Astrocyte (in vitro differentiated cells and primary cell): ENCODE results near the gene PEX16. TPM values are rescaled to one million over a fixed set of nuclear protein-coding genes. Genes with fewer than 3 reads are reported as not detected.

ENCODE experiments used
- DNase-seq: peaks from one replicate; pipeline ENCODE4 v3.0.0-alpha.2; 2010; ENCODE audit warnings: low read depth
- FAIRE-seq: peaks from 2 replicates; lab custom pipeline; 2011; peaks lifted over from hg19 to GRCh38; lab: Jason Lieb, UNC
- H2AFZ ChIP-seq: 2 replicates; pipeline ENCODE4 v1.6.0; 2012; ENCODE audit warnings: low read depth, low read length, inconsistent platforms
- H3K27ac ChIP-seq: 2 replicates; pipeline ENCODE4 v1.5.1; 2011; ENCODE audit warnings: low read depth, low read length, inconsistent platforms
- H3K27me3 ChIP-seq: 2 replicates; pipeline ENCODE4 v1.6.0; 2011; ENCODE audit warnings: low read length, inconsistent platforms; ENCODE audit not compliant: insufficient read depth
- H3K36me3 ChIP-seq: 2 replicates; pipeline ENCODE4 v1.5.1; 2011; ENCODE audit warnings: low read length, inconsistent platforms; ENCODE audit not compliant: insufficient read depth
- H3K4me1 ChIP-seq: 2 replicates; pipeline ENCODE4 v1.5.1; 2011; ENCODE audit warnings: low read length, inconsistent platforms; ENCODE audit not compliant: insufficient read depth
- H3K4me2 ChIP-seq: 2 replicates; pipeline ENCODE4 v1.6.0; 2012; ENCODE audit warnings: low read length, inconsistent platforms
- H3K4me3 ChIP-seq: 2 replicates; pipeline ENCODE4 v1.5.1; 2011; ENCODE audit warnings: low read depth, mild to moderate bottlenecking, low read length, inconsistent platforms; ENCODE audit not compliant: insufficient read depth
- H3K79me2 ChIP-seq: 2 replicates; pipeline ENCODE4 v1.6.0; 2012; ENCODE audit warnings: mild to moderate bottlenecking, low read length, inconsistent platforms; ENCODE audit not compliant: insufficient read depth
- H3K9ac ChIP-seq: 2 replicates; pipeline ENCODE4 v1.6.0; 2012; ENCODE audit warnings: mild to moderate bottlenecking, low read length, inconsistent platforms
- H3K9me3 ChIP-seq: 2 replicates; pipeline ENCODE4 v1.5.1; 2012; ENCODE audit warnings: low read depth, mild to moderate bottlenecking, low read length, inconsistent platforms; ENCODE audit not compliant: insufficient read depth
- H4K20me1 ChIP-seq: 2 replicates; pipeline ENCODE4 v1.6.0; 2012; ENCODE audit warnings: low read length, inconsistent platforms; ENCODE audit not compliant: insufficient read depth
- H3K27ac Mint-ChIP-seq: one replicate; pipeline ENCODE4 v1.8.0; 2021; ENCODE audit warnings: mild to moderate bottlenecking, mixed read lengths; ENCODE audit not compliant: unreplicated experiment
- H3K27me3 Mint-ChIP-seq: one replicate; pipeline ENCODE4 v1.8.0; 2021; ENCODE audit warnings: low read depth, mixed read lengths; ENCODE audit not compliant: unreplicated experiment
- H3K36me3 Mint-ChIP-seq: one replicate; pipeline ENCODE4 v1.8.0; 2021; ENCODE audit warnings: low read depth, mixed read lengths; ENCODE audit not compliant: unreplicated experiment
- H3K4me1 Mint-ChIP-seq: one replicate; pipeline ENCODE4 v1.8.0; 2021; ENCODE audit warnings: low read depth, mixed read lengths; ENCODE audit not compliant: unreplicated experiment
- H3K4me3 Mint-ChIP-seq: one replicate; pipeline ENCODE4 v1.8.0; 2021; ENCODE audit warnings: mild to moderate bottlenecking, moderate library complexity, mixed read lengths; ENCODE audit not compliant: unreplicated experiment
- H3K9me3 Mint-ChIP-seq: one replicate; pipeline ENCODE4 v1.8.0; 2021; ENCODE audit warnings: mild to moderate bottlenecking, mixed read lengths; ENCODE audit not compliant: unreplicated experiment
- CTCF ChIP-seq: IDR thresholded peaks from 2 replicates; pipeline ENCODE4 v1.5.1; 2011; ENCODE audit warnings: low read depth, mild to moderate bottlenecking, inconsistent platforms, low read length, moderate library complexity; ENCODE audit not compliant: insufficient read depth
- EZH2 ChIP-seq: IDR thresholded peaks from 2 replicates; pipeline ENCODE4 v1.6.1; 2012; ENCODE audit warnings: mild to moderate bottlenecking, low read length, inconsistent platforms; ENCODE audit not compliant: insufficient read depth
- total RNA-seq: library from RNA; stranded (reverse); gene quantifications from 2 replicates; pipeline ENCODE4 v1.2.1, GENCODE V29; 2021

The PEX16 gene
- total RNA-seq, 1 donor from 2014 or later = 25.9 TPM

- Histone ChIP-seq H3K9me3 (no peaks in the 10 kb centered on the region), H3K4me3 (no peak overlapping the region), H2AFZ (no peak overlapping the region), H3K27me3 (no peaks in the 10 kb centered on the region), H3K4me2 (no peak overlapping the region), H3K9ac (no peak overlapping the region), H3K27ac (no peak overlapping the region), H3K79me2 (no peaks in the 10 kb centered on the region), H4K20me1 (peaks cover 23% of the 10 kb centered on the region), H3K36me3 (no peaks in the 10 kb centered on the region), H3K4me1 (peaks cover 12% of the 10 kb centered on the region)
- Mint-ChIP-seq H3K9me3 (peaks cover 2% of the 10 kb centered on the region), H3K4me1 (peaks cover 6% of the 10 kb centered on the region), H3K27me3 (no peaks in the 10 kb centered on the region), H3K27ac (no peak overlapping the region), H3K4me3 (no peak overlapping the region), H3K36me3 (peaks cover 10% of the 10 kb centered on the region)
- DNase-seq (no peak), FAIRE-seq (no peak)
- TF ChIP-seq CTCF = no peak
- no peak for TF ChIP-seq EZH2
Measured at GRCh38 chr11:45905095-45905494, 12.6 kb downstream of the PEX16 start.

- H3K27me3 ChIP-seq = no peaks in the 10 kb centered on the region
- FAIRE-seq (no peak), DNase-seq (no peak)
- H3K9me3 ChIP-seq = no peaks in the 10 kb centered on the region
- peaks cover 12% of the 10 kb centered on the region for H3K4me1 ChIP-seq
- H3K4me1 Mint-ChIP-seq = peaks cover 6% of the 10 kb centered on the region
- no peak overlapping the region for H3K4me3 Mint-ChIP-seq
- H3K9me3 Mint-ChIP-seq = peaks cover 2% of the 10 kb centered on the region
- no peak overlapping the region for H3K4me3 ChIP-seq
- H2AFZ ChIP-seq = no peak overlapping the region
- no peaks in the 10 kb centered on the region for H3K27me3 Mint-ChIP-seq
- no peaks in the 10 kb centered on the region for H3K79me2 ChIP-seq
- H3K27ac Mint-ChIP-seq = no peak overlapping the region
- TF ChIP-seq EZH2 (no peak), CTCF (no peak)
- no peaks in the 10 kb centered on the region for H3K36me3 ChIP-seq
- peaks cover 23% of the 10 kb centered on the region for H4K20me1 ChIP-seq
- peaks cover 10% of the 10 kb centered on the region for H3K36me3 Mint-ChIP-seq
- H3K4me2 ChIP-seq = no peak overlapping the region
- H3K9ac ChIP-seq = no peak overlapping the region
- H3K27ac ChIP-seq = no peak overlapping the region
Measured at GRCh38 chr11:45904309-45904915, 13.3 kb downstream of the PEX16 start.
